Measurements from ENCODE around the gene KLHL36.

DNA sequence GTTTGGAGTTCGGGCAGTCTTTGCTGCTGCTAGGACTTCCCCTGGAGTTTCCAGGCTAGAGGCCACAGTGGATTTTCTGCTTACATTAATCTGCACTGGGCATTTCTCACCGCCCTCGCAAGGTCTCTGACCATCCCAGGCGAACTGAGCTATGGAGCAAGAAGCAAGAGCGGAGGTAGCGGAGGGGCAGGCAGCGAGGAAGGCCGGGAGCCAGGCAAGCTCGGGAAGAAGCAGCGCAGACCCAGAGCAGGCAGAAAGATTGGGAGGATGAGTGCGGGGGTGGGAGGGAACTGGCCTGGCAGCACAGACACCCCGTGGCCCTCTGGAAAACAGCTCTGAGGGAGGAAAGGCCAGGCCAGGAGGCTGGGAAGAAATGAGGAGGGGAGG, 34.2 kb upstream of the KLHL36 start:
- TF ChIP-seq CTCF (IDR thresholded peaks at IDR 0.05) (no peak), POLR2A (IDR thresholded peaks at IDR 0.05) (no peak)

All from testis (tissue), 2 donors.